ENCODE results near the gene LMOD1.
"Not testable (repeated sequence)": the region's sequence is repeated elsewhere in the genome, so short reads cannot be mapped to it uniquely, and the experiment has no call there.

LMOD1 gene

DNA sequence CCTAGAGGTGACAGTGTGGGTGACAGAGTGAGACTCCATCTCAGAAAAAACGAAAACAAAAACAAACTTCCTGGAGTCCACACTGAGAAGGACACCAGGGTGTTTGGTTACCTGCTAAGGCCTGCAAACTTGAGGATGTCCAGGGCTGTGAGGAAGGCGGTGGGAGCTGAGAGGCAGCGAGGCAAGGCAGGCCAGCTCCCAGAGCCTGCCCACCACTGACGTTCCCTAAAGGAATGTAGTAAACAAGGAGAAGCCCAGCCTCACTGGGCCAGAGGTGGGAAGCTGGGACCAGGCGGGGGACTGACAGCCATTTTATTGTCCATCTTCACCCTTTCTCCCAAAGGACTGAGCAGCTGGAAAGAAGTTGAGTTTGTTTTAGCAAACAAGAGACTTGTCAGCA is 33.5 kb downstream of the LMOD1 start:
- DNase-seq: no peak

DNA sequence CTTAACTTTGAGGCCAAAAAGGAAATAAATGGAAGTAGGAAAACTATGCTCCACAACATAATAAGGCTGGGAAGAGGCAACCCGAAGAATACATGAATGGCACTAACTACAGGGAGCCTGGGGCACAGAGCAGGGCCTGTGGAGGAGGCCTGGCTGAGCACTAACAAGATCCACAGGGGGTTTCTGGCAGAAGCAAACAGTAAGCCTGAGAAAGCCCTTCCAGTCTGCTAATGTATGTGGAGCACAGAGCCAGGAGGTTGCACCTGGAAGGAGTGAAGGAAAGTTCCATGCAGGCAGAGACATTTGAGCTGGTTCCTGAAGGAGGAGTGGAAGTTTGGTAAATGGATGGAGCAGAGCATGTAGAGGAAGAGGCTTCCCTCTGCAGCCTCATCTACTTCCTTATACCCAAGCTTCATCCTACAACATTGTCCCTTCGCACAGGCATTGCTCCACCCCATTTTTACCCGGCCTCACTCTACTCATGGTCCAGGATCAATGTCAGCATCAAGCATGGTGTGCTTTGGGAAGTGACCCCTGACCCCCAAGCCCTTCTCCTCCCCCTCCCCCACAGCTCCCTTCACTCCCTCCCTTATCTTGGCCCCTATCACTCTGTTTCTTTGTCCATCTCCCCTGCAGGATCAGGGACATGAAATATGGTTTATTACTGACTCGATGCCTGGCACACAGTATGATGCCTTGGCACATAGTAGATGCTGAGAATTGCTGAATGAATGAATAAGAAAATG is 34.3 kb downstream of the LMOD1 start:
- DNase-seq: no peak

DNA sequence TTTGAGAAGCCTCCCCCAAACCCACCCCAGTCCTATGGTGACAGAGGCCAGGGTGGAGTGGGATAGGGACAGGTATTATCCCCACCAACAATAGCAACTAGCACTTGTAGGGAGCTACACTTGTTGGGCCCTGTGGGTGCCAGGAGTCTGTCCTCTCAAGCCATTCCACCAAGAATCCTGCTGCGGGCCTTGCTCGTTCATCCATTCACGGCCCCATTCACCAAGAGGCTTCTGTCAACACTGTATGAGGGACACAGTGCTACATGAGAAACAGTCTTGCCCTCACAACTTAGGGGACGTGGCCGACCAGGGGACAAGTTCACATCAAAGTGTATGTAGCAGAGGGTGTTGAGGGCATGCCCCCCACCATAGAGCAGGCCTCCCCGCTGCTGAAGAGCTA is 38.7 kb downstream of the LMOD1 start:
- DNase-seq: no peak

DNA sequence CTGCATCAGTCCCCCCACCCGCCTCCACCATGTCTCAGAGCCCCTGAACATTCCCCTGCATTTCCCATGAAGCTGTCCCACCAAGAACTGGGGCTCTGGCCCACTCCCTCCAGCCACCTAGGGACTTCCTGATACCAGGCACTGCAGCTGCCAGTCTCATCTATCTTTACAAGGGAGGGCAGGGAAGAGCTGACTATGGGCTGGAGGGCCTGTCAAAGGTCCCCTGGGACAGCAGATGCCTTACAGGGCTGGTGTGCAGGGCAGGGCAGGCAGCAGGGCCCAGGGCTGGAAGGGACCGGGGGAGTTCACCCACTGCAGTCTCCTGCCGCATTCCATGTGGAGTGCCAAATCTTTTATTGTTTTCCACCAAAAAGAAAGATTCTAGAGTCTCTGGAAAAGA is 40.0 kb downstream of the LMOD1 start:
- DNase-seq: no peak

DNA sequence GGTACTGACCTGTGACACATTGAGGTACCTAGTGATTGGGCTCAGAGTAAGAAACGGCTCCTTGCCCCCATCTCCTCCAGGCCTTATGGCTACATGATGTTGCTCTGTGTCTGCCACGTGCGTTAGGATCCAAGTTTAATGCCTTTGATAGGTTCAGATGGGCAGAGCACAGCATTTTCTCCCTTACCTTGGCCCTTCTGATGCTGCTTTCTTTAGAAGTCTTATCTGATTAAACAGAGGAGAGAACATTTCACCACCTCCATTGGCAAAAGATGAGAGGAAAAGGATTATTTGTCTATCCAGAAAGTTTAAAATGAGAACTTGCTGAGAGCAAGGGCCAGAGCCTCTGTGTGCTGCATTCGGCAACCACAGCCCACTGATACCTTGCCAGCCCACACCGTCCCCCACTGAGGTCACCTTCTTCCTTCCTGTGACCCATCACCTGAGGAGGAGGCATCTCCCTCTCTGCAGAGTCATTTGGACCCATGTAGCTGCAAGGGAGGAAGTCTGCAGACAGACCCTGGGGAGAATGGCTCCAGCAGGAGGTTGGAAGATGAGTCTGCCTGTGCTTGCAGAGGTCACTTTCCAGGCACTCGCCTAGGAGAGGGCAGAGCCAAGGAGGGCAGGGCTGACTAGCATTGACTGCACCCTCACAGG is 41.0 kb downstream of the LMOD1 start:
- no peak for DNase-seq

DNA sequence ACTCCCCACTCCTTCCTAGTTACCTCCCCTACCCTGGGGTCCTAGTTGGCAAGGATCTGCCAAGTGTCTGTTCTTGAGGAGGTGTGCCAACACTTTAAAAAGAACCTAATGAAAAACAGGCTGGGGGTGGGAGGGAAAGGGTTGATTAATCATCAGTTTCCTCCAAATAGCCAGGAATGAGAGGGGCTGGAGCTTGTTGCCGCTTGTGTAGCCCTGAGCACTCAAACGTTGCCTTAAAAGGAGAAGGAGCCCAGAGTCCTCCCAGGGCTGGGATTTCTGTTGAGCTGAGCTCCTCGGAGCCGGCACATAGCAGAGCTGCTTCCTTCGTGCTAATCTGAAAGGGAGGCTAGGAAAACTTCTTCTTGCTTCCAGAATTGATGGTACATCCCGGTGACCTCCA is 41.8 kb downstream of the LMOD1 start:
- no peak for DNase-seq

DNA sequence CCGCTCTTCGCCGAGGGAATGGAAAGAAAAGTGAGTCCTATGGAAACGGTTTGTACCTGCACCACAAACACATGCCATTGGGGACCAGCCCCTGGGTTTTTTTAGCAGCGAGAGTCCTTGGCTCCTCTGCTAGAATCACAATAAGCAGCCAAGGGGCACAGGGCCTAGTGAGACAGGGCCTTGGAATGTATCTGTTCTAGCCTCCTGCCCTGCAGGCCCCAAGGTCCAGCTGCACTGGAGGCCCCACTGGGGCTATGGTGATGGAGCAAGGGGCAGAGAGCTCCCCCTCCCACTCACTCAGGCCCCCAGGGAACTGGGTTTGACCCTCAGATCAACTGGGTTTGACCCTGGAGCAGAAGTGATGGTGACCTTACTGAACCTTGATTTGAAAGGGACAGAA is 43.2 kb downstream of the LMOD1 start:
- no peak for DNase-seq

DNA sequence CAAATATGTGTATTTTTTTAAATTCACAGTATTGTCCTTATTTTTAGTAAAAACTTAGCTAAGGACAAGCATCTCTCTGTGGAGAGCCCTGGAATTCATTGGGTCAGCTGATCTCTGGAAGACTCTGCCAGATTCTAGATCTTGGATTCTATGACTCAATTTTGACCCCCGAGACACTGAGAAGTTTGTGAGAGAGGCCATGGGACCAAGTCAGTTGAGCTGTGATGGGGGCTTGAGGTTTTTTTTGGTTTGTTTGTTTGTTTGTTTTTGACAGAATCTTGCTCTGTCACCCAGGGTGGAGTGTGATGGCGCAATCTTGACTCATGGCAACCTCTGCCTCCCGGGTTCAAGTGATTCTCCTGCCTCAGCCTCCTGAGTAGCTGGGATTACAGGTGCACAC is 44.1 kb downstream of the LMOD1 start:
- DNase-seq: no peak

DNA sequence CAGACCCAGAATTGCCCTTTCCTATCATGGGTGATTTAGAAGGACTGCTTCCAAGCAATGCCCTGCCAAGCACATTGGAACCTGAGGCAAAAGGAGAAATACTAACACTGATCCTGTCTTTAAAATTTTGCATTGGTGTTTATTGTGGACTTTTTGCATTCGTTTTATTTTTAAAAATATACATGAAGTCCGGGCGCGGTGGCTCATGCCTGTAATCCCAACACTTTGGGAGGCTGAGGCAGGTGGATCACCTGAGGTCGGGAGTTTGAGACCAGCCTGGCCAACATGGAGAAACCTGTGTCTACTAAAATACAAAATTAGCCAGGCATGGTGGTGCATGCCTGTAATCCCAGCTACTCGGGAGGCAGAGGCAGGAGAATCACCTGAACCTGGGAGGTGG is 45.3 kb downstream of the LMOD1 start:
- DNase-seq: not testable (repeated sequence)

DNA sequence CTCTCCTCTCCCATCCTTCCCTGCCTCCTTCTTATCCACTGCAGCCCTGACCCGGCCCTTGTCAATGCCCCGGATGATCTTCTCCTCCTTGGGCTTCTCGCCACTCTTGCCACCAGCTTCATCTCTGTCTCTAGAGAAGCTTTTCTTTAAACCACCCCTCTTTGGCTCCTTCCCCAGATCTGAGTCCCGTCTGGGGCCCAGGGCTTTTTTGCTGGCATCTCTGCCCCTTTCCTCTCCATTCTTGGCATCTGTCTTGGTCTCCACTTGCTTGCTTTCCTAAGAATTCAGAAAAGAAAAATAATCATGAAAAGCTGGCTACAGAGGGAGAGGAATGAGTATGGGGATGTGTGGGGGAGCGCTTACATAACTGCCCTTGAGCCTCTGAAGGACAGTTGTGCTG is 45.9 kb downstream of the LMOD1 start:
- no peak for DNase-seq

DNA sequence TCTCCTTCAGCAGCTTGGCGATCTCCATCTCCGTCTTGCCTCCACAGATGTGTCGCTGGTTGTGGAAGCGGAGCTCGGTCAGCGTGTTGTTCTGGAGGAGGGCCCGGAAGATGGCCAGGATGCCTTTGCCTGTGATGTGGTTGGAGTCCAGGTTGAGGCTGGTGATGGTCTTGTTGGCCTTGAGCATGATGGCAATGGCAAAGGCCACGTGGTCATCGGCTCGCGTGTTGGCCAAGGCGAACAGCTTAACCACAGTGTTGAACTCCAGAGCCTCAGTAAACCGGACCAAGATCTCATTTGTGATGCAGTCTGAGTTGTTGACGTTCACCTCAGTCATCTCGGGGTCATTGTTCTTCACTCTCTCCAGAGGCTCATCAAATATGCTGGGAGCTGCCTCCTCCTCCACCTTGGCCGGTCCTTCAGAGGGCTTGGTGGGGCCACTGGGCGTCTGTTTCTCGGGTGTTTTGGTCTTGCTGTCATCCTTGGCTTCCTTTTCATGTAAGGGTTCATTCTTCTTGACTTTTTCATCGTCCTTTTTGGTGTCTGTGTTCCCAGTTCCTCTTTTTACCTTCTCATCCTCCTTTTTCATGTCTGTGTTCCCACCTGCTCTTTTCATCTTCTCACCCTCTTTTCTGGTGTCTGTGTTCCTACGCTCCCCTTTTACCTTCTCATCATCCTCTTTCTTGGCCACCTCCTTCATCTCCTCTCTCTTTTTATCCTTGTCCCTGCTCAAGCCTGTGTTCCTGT is 46.5 kb downstream of the LMOD1 start:
- no peak for DNase-seq

DNA sequence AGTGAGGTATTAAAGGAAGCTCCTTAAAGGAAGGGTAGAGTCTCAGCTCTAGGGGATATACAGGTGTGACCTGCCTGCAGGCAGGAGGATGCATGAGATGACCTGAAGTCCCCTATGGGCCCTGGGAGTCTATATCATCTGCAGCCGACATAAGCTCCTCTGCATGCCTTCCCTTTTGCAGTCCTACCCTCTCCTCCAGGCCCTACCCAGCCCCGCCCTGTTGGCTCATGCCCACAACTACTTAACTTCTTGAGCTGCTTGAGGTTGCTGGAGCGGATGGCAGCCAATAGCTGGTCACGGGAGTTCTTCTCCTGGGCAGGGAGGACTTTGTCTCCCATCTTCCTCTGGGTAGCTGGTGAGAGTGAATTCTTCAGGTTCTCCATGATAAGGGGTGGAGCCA is 47.4 kb downstream of the LMOD1 start:
- no peak for DNase-seq

DNA sequence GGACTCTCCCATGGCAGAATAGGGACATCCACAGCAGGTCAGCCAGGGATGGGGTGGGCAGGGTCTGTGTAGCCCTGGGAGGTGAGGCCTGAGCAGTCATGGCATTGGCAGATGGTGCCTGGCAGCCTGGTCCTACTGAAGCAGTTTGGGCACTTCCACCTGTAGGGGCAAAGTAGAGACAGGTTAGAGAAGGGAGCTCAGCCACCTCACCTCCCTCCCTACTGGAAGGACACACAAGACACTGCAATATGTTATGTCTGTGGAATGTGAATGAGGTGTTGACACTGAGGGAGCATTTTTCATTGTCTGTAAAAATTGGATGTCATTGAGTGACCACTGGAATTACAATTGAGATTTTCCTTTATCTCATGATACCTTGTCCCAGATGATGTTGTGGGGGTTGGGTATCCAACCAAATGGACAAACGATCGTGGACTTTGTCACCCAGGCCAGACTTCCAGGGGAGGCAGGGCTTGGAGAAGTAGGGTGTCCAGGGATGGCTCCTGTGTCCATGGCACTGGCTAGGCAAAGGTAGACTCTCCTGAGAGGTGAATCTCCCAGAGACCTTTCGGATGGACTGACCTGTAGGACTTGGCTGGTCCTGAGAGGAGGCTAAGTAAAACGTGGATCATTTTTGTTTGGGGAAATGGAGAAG is 48.0 kb downstream of the LMOD1 start:
- DNase-seq: no peak

DNA sequence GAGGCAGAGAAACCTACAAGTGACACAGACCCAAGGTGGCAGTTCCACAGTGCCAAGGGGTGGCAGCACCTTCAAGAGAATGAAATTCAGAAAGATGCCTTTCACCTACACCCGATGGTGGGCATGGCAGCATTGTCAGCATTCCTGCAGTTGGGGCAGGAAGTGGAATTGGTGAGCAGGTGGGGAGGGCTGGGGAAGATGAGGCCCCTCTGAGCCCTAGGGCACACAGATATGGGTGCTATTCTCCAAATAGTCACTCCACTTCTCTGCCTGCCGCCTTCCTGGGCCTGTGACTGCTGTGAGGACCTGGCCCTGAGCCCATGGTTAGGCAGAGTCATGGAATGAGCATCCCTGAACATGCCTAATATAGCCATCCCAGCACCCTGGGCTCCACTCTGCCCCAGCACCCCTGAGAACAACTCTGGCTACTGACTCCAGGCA is 49.4 kb downstream of the LMOD1 start:
- DNase-seq: no peak

DNA sequence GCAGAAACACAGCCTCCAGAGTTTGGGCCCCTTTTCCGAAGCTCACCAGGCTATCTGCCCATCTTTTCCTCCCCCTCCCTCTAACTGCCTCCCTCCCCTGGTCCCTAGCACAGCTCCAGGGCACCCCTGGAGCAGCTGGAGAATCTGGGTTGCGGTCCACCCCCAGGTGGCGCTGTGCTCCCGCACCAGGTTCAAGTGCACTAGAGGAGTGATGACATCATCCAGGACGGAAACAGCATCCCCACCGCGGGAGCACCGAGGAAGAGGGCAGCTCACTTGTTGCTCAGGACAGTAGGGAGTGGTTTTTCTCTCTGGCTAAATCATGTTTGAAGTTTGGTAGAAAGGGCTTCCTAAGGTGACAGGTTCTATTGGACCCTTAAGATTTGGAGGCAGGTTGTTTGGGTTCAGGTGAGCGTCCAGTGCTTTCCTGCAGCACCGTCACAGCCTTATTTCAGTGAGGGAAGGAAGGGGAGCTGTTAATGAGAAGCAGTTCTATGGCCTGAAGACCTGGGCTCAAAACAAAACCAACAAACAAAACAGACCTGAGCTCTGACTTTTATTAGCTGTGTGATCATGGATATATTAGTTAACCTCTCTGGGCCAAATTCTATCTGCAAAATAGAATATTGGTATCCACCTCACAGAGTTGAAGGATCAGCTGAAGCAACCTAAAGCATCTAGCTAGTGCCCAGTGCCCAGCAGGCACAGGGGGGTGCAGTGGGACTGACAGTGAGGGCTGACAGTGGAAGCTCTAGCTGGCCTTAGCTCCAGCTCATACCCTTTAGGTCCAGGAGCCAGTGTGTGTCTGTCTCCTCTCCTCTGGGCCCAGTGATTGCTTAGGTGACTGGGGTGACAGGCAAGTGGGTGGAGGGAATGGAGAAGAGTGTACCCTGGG is 50.2 kb downstream of the LMOD1 start:
- DNase-seq: peak; percentile 78

DNA sequence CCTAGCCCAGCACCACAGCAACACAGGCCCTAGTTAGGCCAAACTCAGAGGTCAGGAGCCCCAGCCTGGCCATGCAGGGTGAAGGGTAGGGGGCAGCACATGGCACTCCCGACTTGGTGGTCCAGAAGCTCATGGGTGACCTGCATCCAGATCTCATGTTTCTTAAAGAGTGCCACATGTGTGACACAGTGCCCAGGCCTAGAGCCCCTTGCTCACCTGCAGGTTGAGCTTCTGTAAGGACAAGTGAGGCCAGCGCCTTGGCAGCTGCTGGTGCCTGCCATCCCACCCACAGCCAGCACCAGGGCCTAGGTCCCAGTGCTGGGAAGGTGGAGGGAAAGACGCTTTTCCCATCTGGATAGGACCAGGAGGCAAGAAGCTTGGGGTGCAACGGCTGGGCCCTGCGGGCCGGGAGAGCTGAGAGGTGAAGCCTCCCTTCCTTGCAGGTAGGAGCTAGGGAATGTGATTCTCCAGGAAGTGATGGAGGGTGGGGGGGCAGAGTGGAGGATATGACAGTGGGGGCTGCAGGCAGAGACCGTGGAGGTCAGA is 51.2 kb downstream of the LMOD1 start:
- no peak for DNase-seq

DNA sequence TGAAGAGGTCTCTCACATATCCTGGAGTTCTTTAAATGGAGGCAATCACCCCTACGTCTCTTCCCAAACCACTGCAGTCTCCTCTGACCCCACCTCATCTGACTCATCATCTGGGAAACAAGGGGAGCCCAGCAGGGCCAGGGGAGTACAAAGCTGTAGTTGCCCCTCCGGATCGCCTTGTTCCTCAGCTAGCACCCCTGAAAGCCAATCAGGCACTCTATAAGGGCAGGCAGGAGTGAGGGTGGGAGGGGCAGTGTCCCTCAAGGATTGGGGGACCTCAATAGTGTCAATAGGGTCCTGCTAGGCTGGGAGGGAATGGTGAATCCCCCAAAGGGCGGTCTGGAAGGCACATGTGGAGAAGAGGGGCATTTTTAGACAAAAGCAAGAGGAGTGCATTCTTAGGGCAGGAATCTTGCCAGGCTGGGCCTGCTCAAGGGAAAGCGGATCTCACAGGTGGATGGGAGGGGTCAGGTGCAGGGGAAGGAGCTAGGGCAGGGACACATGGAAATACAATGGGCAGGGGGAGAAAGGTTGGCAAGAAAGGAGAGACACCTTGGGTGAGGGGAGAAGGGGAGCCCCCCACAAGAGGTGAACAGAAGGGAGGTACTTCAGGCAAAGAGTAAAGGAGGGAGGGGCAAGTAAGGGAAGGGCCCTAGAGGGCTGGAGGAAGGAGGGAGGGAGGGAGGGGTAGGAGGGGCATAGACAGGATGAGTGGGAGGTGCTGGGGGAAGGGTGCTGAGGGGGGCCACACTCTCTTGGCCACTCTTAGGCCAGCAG is 51.8 kb downstream of the LMOD1 start:
- no peak for DNase-seq

DNA sequence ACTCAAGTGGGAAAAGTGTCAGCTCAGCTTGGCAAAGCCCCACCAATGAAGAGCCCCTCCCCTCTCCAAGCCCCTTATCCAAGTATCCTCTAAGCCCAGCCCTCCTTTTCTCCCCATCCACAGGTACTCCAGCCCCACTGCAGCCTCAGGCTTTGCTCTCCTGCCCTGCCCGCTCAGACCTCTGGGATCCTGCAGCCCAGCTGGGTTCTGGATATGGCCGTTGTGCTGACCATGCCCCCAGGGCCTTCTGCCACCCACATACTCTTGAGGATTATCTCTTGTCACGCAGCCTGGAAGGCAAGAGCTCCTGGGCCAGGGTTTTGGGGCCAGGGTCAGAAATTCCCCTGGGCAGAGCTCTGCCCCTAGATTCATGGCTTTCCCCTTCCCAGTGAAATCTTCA is 52.9 kb downstream of the LMOD1 start:
- DNase-seq: no peak

DNA sequence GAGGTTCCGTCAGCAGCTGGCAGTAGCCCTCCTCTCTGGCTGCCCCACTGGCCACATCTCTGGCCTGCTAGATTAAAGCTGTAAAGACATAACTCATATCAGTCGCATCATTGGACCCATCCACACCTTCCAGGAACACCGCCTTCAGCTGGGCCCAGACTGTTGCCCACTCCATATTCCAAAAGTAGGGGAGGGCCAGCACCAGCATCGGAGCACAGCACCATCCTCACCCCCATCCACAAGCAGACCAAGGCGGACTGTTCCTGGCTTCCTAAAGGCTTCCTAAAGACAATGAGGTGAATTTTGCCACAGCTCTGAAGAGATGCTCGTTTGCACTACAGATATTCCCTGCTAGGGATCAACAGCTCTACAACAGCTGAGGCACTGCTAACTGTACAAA is 54.1 kb downstream of the LMOD1 start:
- no peak for DNase-seq

DNA sequence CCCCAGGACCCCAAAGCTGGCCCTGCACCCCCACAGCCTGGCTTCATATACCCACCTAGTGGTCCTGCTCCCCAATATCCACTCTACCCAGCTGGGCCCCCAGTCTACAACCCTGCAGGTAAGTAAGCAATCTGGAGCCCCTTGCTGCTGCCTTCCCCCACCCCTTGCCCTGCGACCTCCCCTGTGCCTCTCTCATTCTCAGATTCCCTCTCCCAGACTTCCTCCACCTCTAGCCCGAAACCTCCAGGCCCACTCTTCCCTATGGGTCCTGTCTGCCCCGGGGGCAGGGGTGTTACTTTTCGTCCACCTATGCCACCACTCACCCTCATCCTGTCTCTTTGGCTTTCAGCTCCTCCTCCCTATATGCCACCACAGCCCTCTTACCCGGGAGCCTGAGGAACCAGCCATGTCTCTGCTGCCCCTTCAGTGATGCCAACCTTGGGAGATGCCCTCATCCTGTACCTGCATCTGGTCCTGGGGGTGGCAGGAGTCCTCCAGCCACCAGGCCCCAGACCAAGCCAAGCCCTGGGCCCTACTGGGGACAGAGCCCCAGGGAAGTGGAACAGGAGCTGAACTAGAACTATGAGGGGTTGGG is 54.8 kb downstream of the LMOD1 start:
- no peak for DNase-seq

Data from GDM1 (cell line).